ENCODE data around the gene S100A10.

DNA sequence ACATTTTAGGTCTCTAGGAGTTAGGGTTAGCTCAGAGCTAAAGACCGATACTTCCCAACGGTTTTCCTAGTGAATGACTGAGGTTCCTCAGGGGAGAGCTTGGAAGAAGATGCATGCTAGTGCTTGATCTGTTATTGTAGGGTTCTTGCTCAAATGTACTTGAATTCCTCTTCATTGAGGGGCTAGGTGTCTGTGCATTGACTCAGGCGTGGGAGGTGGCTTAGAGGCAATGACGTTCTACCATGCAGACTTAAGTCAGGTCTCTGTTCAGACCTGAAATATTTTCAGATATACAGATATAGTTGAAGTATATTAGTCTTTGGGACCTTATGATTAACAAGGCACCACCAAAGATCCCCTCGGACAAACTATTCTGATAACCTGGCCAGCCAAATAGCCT is 23.5 kb downstream of the S100A10 start:
- no peak for TF ChIP-seq EZH2phosphoT487 (IDR thresholded peaks at IDR 0.05; ENCODE audit: insufficient read depth, low read depth)
- no peak for TF ChIP-seq EZH2 (IDR thresholded peaks at IDR 0.05; ENCODE audit: insufficient read depth, poor library complexity, severe bottlenecking)
